ENCODE measurements around the gene HIVEP2.

The HIVEP2 gene

DNA sequence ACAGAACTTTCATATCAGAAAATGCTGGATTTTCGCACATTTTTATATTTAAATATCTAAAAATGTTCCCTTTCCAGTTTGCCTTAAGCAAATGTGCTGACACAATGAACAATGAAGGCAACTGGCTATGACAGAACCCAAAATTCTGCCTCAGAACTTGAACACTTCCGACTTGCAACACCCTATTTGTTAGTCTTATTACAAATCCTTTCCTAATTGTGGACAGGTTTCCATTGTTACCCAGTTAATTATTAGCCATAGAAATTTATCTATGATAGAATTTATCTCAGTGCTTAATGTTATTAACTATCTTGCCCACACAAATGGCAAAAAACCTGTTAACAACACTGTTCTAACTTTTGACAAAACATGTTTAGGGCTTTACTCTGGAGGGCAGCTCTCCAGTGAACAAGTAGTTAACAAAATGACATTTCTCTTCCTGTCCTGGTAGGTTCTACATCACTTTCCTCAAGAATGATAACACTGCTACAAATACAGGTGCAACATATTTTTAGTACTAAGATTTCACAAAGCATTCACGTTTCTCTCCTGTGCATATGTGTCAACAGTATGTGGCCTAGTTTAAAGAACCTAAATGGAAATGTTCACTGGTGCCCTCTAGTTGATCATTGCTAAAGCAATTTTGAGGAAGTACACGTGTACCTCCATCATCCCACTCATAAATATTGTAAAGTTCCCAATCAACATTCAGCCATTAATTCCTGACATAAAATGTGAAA is 58.4 kb downstream of the HIVEP2 start:
- Histone ChIP-seq H3K4me3 (ENCODE audit: low read depth, low read length) (no peak overlapping the region), H3K27me3 (ENCODE audit: control insufficient read depth, insufficient read depth, low read length) (no peaks in the 10 kb centered on the region), H3K27ac (no peak overlapping the region), H3K9ac (no peak overlapping the region), H3K36me3 (ENCODE audit: control insufficient read depth, insufficient read depth, low read length) (no peaks in the 10 kb centered on the region), H3K79me2 (peaks cover 16% of the 10 kb centered on the region), H3K4me1 (peaks cover 15% of the 10 kb centered on the region), H2AFZ (no peak overlapping the region), H3K4me2 (ENCODE audit: low read length) (no peak overlapping the region), H3K9me3 (ENCODE audit: control insufficient read depth, low read length) (no peaks in the 10 kb centered on the region)
- TF ChIP-seq, protein P1, sequence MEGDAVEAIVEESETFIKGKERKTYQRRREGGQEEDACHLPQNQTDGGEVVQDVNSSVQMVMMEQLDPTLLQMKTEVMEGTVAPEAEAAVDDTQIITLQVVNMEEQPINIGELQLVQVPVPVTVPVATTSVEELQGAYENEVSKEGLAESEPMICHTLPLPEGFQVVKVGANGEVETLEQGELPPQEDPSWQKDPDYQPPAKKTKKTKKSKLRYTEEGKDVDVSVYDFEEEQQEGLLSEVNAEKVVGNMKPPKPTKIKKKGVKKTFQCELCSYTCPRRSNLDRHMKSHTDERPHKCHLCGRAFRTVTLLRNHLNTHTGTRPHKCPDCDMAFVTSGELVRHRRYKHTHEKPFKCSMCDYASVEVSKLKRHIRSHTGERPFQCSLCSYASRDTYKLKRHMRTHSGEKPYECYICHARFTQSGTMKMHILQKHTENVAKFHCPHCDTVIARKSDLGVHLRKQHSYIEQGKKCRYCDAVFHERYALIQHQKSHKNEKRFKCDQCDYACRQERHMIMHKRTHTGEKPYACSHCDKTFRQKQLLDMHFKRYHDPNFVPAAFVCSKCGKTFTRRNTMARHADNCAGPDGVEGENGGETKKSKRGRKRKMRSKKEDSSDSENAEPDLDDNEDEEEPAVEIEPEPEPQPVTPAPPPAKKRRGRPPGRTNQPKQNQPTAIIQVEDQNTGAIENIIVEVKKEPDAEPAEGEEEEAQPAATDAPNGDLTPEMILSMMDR (IDR thresholded peaks at IDR 0.05) = peak; percentile 23

- Histone ChIP-seq H3K27me3 (ENCODE audit: control insufficient read depth, insufficient read depth, low read length) (no peaks in the 10 kb centered on the region), H3K4me1 (peaks cover 15% of the 10 kb centered on the region)
Measured at GRCh38 chr6:142885182-142885867, 59.7 kb downstream of the HIVEP2 start.

GRCh38 chr6:142884214-142885035 is 60.6 kb downstream of the HIVEP2 start:
- Histone ChIP-seq H3K9me3 (ENCODE audit: control insufficient read depth, low read length) (no peaks in the 10 kb centered on the region), H3K9ac (no peak overlapping the region), H3K4me1 (peaks cover 15% of the 10 kb centered on the region), H3K27me3 (ENCODE audit: control insufficient read depth, insufficient read depth, low read length) (no peaks in the 10 kb centered on the region), H3K4me3 (ENCODE audit: low read depth, low read length) (no peak overlapping the region), H2AFZ (no peak overlapping the region), H3K36me3 (ENCODE audit: control insufficient read depth, insufficient read depth, low read length) (no peaks in the 10 kb centered on the region), H3K4me2 (ENCODE audit: low read length) (no peak overlapping the region), H3K27ac (peak overlapping the region; percentile 55), H3K79me2 (peaks cover 29% of the 10 kb centered on the region)
- TF ChIP-seq, protein P1 (IDR thresholded peaks at IDR 0.05) = no peak

More at GRCh38 chr6:142885182-142885867, 59.7 kb downstream of the HIVEP2 start:
- no peaks in the 10 kb centered on the region for H3K9me3 ChIP-seq (ENCODE audit: control insufficient read depth, low read length)
- H3K4me3 ChIP-seq (ENCODE audit: low read depth, low read length) = no peak overlapping the region
- H3K27ac ChIP-seq = peak overlapping the region; percentile 55
- H3K9ac ChIP-seq = no peak overlapping the region
- H2AFZ ChIP-seq = peak overlapping the region; percentile 48
- TF ChIP-seq, protein P1 (IDR thresholded peaks at IDR 0.05) = no peak
- H3K79me2 ChIP-seq = peaks cover 23% of the 10 kb centered on the region
- peak overlapping the region; percentile 29 for H3K4me2 ChIP-seq (ENCODE audit: low read length)
- H3K36me3 ChIP-seq (ENCODE audit: control insufficient read depth, insufficient read depth, low read length) = no peaks in the 10 kb centered on the region

GRCh38 chr6:142883011-142883410 is 62.0 kb downstream of the HIVEP2 start:
- Histone ChIP-seq H3K36me3 (ENCODE audit: control insufficient read depth, insufficient read depth, low read length) (no peaks in the 10 kb centered on the region), H3K27ac (no peak overlapping the region), H3K79me2 (peaks cover 36% of the 10 kb centered on the region), H3K9ac (no peak overlapping the region), H3K4me3 (ENCODE audit: low read depth, low read length) (no peak overlapping the region), H2AFZ (no peak overlapping the region), H3K27me3 (ENCODE audit: control insufficient read depth, insufficient read depth, low read length) (no peaks in the 10 kb centered on the region), H3K4me2 (ENCODE audit: low read length) (no peak overlapping the region), H3K9me3 (ENCODE audit: control insufficient read depth, low read length) (no peaks in the 10 kb centered on the region), H3K4me1 (peaks cover 15% of the 10 kb centered on the region)
- TF ChIP-seq, protein P1 (IDR thresholded peaks at IDR 0.05) = no peak

All from parathyroid adenoma (tissue), 2 donors.